C4-2B (cell line): ENCODE results near the gene CCT3.

Source experiments
- ZFX ChIP-seq: fragments of 450-650 bp; IDR thresholded peaks from 2 replicates; pipeline ENCODE4 v1.6.1; 2017
- TF ChIP-seq, protein P1 (sequence below): fragments of 450-650 bp; conservative IDR thresholded peaks from 2 replicates; pipeline ENCODE4 v1.5.1; 2017; ENCODE audit warnings: mild to moderate bottlenecking

- TF ChIP-seq, protein P1, sequence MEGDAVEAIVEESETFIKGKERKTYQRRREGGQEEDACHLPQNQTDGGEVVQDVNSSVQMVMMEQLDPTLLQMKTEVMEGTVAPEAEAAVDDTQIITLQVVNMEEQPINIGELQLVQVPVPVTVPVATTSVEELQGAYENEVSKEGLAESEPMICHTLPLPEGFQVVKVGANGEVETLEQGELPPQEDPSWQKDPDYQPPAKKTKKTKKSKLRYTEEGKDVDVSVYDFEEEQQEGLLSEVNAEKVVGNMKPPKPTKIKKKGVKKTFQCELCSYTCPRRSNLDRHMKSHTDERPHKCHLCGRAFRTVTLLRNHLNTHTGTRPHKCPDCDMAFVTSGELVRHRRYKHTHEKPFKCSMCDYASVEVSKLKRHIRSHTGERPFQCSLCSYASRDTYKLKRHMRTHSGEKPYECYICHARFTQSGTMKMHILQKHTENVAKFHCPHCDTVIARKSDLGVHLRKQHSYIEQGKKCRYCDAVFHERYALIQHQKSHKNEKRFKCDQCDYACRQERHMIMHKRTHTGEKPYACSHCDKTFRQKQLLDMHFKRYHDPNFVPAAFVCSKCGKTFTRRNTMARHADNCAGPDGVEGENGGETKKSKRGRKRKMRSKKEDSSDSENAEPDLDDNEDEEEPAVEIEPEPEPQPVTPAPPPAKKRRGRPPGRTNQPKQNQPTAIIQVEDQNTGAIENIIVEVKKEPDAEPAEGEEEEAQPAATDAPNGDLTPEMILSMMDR, result no peak
- TF ChIP-seq ZFX, result no peak
Observed at GRCh38 chr1:156376146-156376545, 38.1 kb upstream of the CCT3 start.
